H9 (cell line): ENCODE measurements around the gene OR8K3. TPM values are rescaled to one million over a fixed set of nuclear protein-coding genes. Genes with fewer than 3 reads are reported as not detected.

ENCODE experiments used
- DNase-seq: peaks from one replicate; pipeline ENCODE4 v3.0.0-alpha.2; 2017
- H2AFZ ChIP-seq: one replicate; pipeline ENCODE4 v1.6.1; 2013; ENCODE audit warnings: mild to moderate bottlenecking, low read length, control low read depth, moderate library complexity
- H2AK5ac ChIP-seq: 2 replicates; pipeline ENCODE4 v1.6.1; 2013; ENCODE audit warnings: low read length, control low read depth, mixed read lengths; ENCODE audit not compliant: insufficient read length
- H2BK120ac ChIP-seq: one replicate; pipeline ENCODE4 v1.6.1; 2013; ENCODE audit warnings: low read depth, mild to moderate bottlenecking, low read length, control low read depth, inconsistent platforms; ENCODE audit not compliant: poor library complexity, severe bottlenecking
- H2BK12ac ChIP-seq: 2 replicates; pipeline ENCODE4 v1.6.1; 2013; ENCODE audit warnings: low read length, control low read depth, mixed read lengths, low read depth; ENCODE audit not compliant: insufficient read length
- H2BK15ac ChIP-seq: 2 replicates; pipeline ENCODE4 v1.6.1; 2013; ENCODE audit warnings: low read depth, low read length, control low read depth
- H2BK20ac ChIP-seq: one replicate; pipeline ENCODE4 v1.6.1; 2013; ENCODE audit warnings: low read depth, mild to moderate bottlenecking, low read length, control low read depth, inconsistent platforms; ENCODE audit not compliant: poor library complexity, severe bottlenecking
- H2BK5ac ChIP-seq: 2 replicates; pipeline ENCODE4 v1.6.1; 2013; ENCODE audit warnings: low read length, control low read depth, mixed read lengths; ENCODE audit not compliant: insufficient read length
- H3K14ac ChIP-seq: 2 replicates; pipeline ENCODE4 v1.6.1; 2013; ENCODE audit warnings: low read length, control low read depth; ENCODE audit not compliant: insufficient read depth
- H3K18ac ChIP-seq: 2 replicates; pipeline ENCODE4 v1.6.1; 2013; ENCODE audit warnings: low read depth, mild to moderate bottlenecking, mixed read lengths, low read length, control low read depth; ENCODE audit not compliant: insufficient read length
- H3K23ac ChIP-seq: 2 replicates; pipeline ENCODE4 v1.6.1; 2013; ENCODE audit warnings: low read length, control low read depth, mixed read lengths, low read depth; ENCODE audit not compliant: insufficient read length
- H3K23me2 ChIP-seq: 2 replicates; pipeline ENCODE4 v1.6.1; 2013; ENCODE audit warnings: low read depth, mild to moderate bottlenecking, mixed read lengths, low read length, control low read depth; ENCODE audit not compliant: insufficient read length, poor library complexity, severe bottlenecking
- H3K27ac ChIP-seq: 2 replicates; pipeline ENCODE4 v1.5.1; 2013; ENCODE audit warnings: low read length, control low read depth, mixed read lengths, low read depth; ENCODE audit not compliant: insufficient read length
- H3K27me3 ChIP-seq: 2 replicates; pipeline ENCODE4 v1.6.1; 2013; ENCODE audit warnings: low read length, control low read depth, inconsistent platforms; ENCODE audit not compliant: insufficient read depth
- H3K4ac ChIP-seq: 2 replicates; pipeline ENCODE4 v1.6.1; 2013; ENCODE audit warnings: low read depth, mild to moderate bottlenecking, control low read depth, inconsistent platforms, low read length, moderate library complexity
- H3K4me1 ChIP-seq: 2 replicates; pipeline ENCODE4 v1.6.1; 2013; ENCODE audit warnings: low read length, control low read depth, inconsistent platforms; ENCODE audit not compliant: insufficient read depth
- H3K4me2 ChIP-seq: 2 replicates; pipeline ENCODE4 v1.6.1; 2013; ENCODE audit warnings: low read length, control low read depth, mixed read lengths; ENCODE audit not compliant: insufficient read length, insufficient read depth
- H3K56ac ChIP-seq: 2 replicates; pipeline ENCODE4 v1.6.1; 2013; ENCODE audit warnings: low read depth, mild to moderate bottlenecking, mixed read lengths, low read length, control low read depth; ENCODE audit not compliant: insufficient read length
- H3K79me1 ChIP-seq: 2 replicates; pipeline ENCODE4 v1.6.1; 2013; ENCODE audit warnings: low read depth, mild to moderate bottlenecking, moderate library complexity, low read length, control low read depth, inconsistent platforms; ENCODE audit not compliant: insufficient read depth, poor library complexity, severe bottlenecking
- H3K79me2 ChIP-seq: 2 replicates; pipeline ENCODE4 v1.6.1; 2013; ENCODE audit warnings: low read length, control low read depth, inconsistent platforms; ENCODE audit not compliant: insufficient read depth
- H3K9ac ChIP-seq: 2 replicates; pipeline ENCODE4 v1.6.1; 2013; ENCODE audit warnings: low read length, control low read depth, mixed read lengths; ENCODE audit not compliant: insufficient read length; ENCODE audit errors: extremely low read depth
- H3K9me3 ChIP-seq: one replicate; pipeline ENCODE4 v1.6.1; 2013; ENCODE audit warnings: low read depth, low read length, inconsistent platforms; ENCODE audit not compliant: control insufficient read depth
- H3T11ph ChIP-seq: one replicate; pipeline ENCODE4 v1.6.1; 2013; ENCODE audit warnings: mild to moderate bottlenecking, low read length, control low read depth, inconsistent platforms
- H4K20me1 ChIP-seq: one replicate; pipeline ENCODE4 v1.6.1; 2013; ENCODE audit not compliant: control insufficient read depth, insufficient read length, insufficient read depth
- H4K5ac ChIP-seq: 2 replicates; pipeline ENCODE4 v1.6.1; 2013; ENCODE audit warnings: low read depth, mild to moderate bottlenecking, mixed read lengths, low read length, control low read depth; ENCODE audit not compliant: insufficient read length
- H4K8ac ChIP-seq: replicated peaks from 2 replicates; pipeline ENCODE4 v1.6.1; 2013; ENCODE audit warnings: low read length, control low read depth, mixed read lengths, low read depth; ENCODE audit not compliant: insufficient read length
- H4K91ac ChIP-seq: 2 replicates; pipeline ENCODE4 v1.6.1; 2013; ENCODE audit warnings: low read depth, mild to moderate bottlenecking, moderate library complexity, mixed read lengths, low read length, control low read depth; ENCODE audit not compliant: insufficient read length
- H3K27ac Mint-ChIP-seq, 3 experiments: 2 replicates in 2 of 3; 3 replicates in 1 of 3; pipeline ENCODE4 v1.8.0; 2020 to 2021; ENCODE audit warnings: mixed read lengths in 3 of 3, mild to moderate bottlenecking in 1 of 3, moderate library complexity in 1 of 3
- H3K27me3 Mint-ChIP-seq: 2 replicates; pipeline ENCODE4 v1.8.0; 2021; ENCODE audit warnings: low read depth, mild to moderate bottlenecking, moderate library complexity, mixed read lengths
- H3K36me3 Mint-ChIP-seq, 3 experiments: 2 replicates in 2 of 3; 3 replicates in 1 of 3; pipeline ENCODE4 v1.8.0; 2020 to 2021; ENCODE audit warnings: low read depth in 3 of 3, mixed read lengths in 3 of 3; ENCODE audit not compliant: insufficient read depth in 1 of 3
- H3K4me1 Mint-ChIP-seq, 2 experiments: 2 replicates each; pipeline ENCODE4 v1.8.0; 2020; ENCODE audit warnings: mixed read lengths in 2 of 2
- H3K4me3 Mint-ChIP-seq, 2 experiments: 2 replicates in 1 of 2; 3 replicates in 1 of 2; pipeline ENCODE4 v1.8.0; 2020 to 2021; ENCODE audit warnings: mild to moderate bottlenecking in 2 of 2, mixed read lengths in 2 of 2, moderate library complexity in 1 of 2
- H3K9me3 Mint-ChIP-seq, 2 experiments: 2 replicates in 1 of 2; 3 replicates in 1 of 2; pipeline ENCODE4 v1.8.0; 2020; ENCODE audit warnings: mild to moderate bottlenecking in 2 of 2, mixed read lengths in 2 of 2, moderate library complexity in 1 of 2
- total RNA-seq: library from RNA; stranded (reverse); gene quantifications from 2 replicates; pipeline ENCODE4 v1.2.1, GENCODE V29; 2021
- TF ChIP-seq, protein P1 (sequence below): fragments of 200-600 bp; sonication (generic); conservative IDR thresholded peaks from 3 replicates; pipeline ENCODE4 v1.8.0; 2021; ENCODE audit warnings: antibody characterized with exemption, mild to moderate bottlenecking

OR8K3 gene
- total RNA-seq, 1 experiment from 2014 or later, result not detected

DNA sequence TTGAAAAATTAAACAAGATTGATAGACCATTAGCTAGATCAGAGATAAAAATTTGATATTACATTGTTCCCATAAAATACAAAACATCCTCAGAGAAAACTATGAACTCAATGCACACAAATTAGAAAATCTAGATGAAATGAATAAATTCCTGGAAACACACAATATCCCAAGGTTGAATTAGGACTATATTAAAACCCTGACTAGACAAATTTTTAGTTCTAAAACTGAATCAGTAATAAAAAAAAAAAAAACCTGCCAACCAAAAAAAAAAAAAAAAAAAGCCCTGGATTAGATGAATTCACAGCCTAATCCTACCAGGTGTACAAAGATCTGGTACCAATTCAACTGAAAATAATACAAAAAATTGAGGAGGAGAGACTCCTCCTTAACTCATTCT lies 25.3 kb downstream of the OR8K3 start:
- H2AFZ ChIP-seq, result no peak overlapping the region
- H3K27me3 ChIP-seq, result no peaks in the 10 kb centered on the region
- H2BK120ac ChIP-seq, result no peak overlapping the region
- no peaks in the 10 kb centered on the region for H4K20me1 ChIP-seq
- H3K18ac ChIP-seq, result no peak overlapping the region
- no peak overlapping the region for H2BK15ac ChIP-seq
- no peak overlapping the region for H4K8ac ChIP-seq
- Mint-ChIP-seq H3K4me3 (no peak overlapping the region), H3K9me3 (peaks cover 26 to 55% of the 10 kb centered on the region in 2 experiments), H3K4me1 (peaks cover 11 to 23% of the 10 kb centered on the region in 2 experiments), H3K36me3 (peaks cover 0 to 19% (median 3%) of the 10 kb centered on the region in 3 experiments; a peak in 5 of 7 replicates), H3K27ac (no peak overlapping the region), H3K27me3 (no peaks in the 10 kb centered on the region)
- TF ChIP-seq, protein P1, sequence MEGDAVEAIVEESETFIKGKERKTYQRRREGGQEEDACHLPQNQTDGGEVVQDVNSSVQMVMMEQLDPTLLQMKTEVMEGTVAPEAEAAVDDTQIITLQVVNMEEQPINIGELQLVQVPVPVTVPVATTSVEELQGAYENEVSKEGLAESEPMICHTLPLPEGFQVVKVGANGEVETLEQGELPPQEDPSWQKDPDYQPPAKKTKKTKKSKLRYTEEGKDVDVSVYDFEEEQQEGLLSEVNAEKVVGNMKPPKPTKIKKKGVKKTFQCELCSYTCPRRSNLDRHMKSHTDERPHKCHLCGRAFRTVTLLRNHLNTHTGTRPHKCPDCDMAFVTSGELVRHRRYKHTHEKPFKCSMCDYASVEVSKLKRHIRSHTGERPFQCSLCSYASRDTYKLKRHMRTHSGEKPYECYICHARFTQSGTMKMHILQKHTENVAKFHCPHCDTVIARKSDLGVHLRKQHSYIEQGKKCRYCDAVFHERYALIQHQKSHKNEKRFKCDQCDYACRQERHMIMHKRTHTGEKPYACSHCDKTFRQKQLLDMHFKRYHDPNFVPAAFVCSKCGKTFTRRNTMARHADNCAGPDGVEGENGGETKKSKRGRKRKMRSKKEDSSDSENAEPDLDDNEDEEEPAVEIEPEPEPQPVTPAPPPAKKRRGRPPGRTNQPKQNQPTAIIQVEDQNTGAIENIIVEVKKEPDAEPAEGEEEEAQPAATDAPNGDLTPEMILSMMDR, result no peak
- no peak overlapping the region for H3T11ph ChIP-seq
- H3K4ac ChIP-seq, result no peak overlapping the region
- no peak overlapping the region for H4K5ac ChIP-seq
- H2BK20ac ChIP-seq, result no peak overlapping the region
- no peak overlapping the region for H4K91ac ChIP-seq
- H3K56ac ChIP-seq, result no peak overlapping the region
- H3K9ac ChIP-seq, result no peak overlapping the region
- no peak overlapping the region for H3K27ac ChIP-seq
- H2BK5ac ChIP-seq, result no peak overlapping the region
- H3K79me2 ChIP-seq, result no peaks in the 10 kb centered on the region
- H2BK12ac ChIP-seq, result no peak overlapping the region
- H3K23me2 ChIP-seq, result no peaks in the 10 kb centered on the region
- H2AK5ac ChIP-seq, result no peak overlapping the region
- H3K9me3 ChIP-seq, result no peaks in the 10 kb centered on the region
- no peak overlapping the region for H3K23ac ChIP-seq
- DNase-seq, result no peak
- no peaks in the 10 kb centered on the region for H3K79me1 ChIP-seq
- H3K4me2 ChIP-seq, result no peak overlapping the region
- H3K4me1 ChIP-seq, result peaks cover 2% of the 10 kb centered on the region; the same call in 1 of the 2 replicates
- H3K14ac ChIP-seq, result no peak overlapping the region
